DOHH2 (cell line): ENCODE data around the gene C1orf116.

Experiments
- H3F3A ChIP-seq: fragments of 200-600 bp; sonication (generic), shearing (Covaris generic); 2 replicates; pipeline ENCODE4 v1.6.0; 2016; ENCODE audit warnings: antibody characterized with exemption, mild to moderate bottlenecking; ENCODE audit not compliant: control insufficient read depth, insufficient read depth
- H3K27ac ChIP-seq: fragments of 200-600 bp; sonication (generic); 2 replicates; pipeline ENCODE4 v1.5.1; 2014; ENCODE audit warnings: low read depth, mild to moderate bottlenecking, low read length, moderate library complexity
- H3K27me3 ChIP-seq: fragments of 200-600 bp; sonication (generic); 2 replicates; pipeline ENCODE4 v1.6.1; 2014; ENCODE audit warnings: mild to moderate bottlenecking, low read length, mixed read lengths; ENCODE audit not compliant: control insufficient read depth
- H3K36me3 ChIP-seq: fragments of 200-600 bp; sonication (generic); 2 replicates; pipeline ENCODE4 v1.6.1; 2014; ENCODE audit warnings: mild to moderate bottlenecking, low read length, moderate library complexity, mixed read lengths; ENCODE audit not compliant: control insufficient read depth
- H3K4me1 ChIP-seq: fragments of 200-600 bp; sonication (generic); 2 replicates; pipeline ENCODE4 v1.6.1; 2014; ENCODE audit warnings: mild to moderate bottlenecking, low read length, mixed read lengths; ENCODE audit not compliant: control insufficient read depth
- H3K4me2 ChIP-seq: fragments of 200-600 bp; sonication (generic); 2 replicates; pipeline ENCODE4 v1.6.0; 2014; ENCODE audit warnings: mild to moderate bottlenecking, low read length, moderate library complexity
- H3K4me3 ChIP-seq: fragments of 200-600 bp; sonication (generic); 2 replicates; pipeline ENCODE4 v1.5.1; 2014; ENCODE audit warnings: mild to moderate bottlenecking, low read length, mixed read lengths
- H3K79me2 ChIP-seq: fragments of 200-600 bp; sonication (generic); 2 replicates; pipeline ENCODE4 v1.6.1; 2014; ENCODE audit warnings: mild to moderate bottlenecking, low read length, mixed read lengths; ENCODE audit not compliant: control insufficient read depth
- H3K9me2 ChIP-seq: fragments of 200-600 bp; sonication (generic); replicated peaks from 2 replicates; pipeline ENCODE4 v1.6.1; 2014; ENCODE audit warnings: mild to moderate bottlenecking, low read length, mixed read lengths; ENCODE audit not compliant: control insufficient read depth
- H3K9me3 ChIP-seq: fragments of 200-600 bp; sonication (generic); 2 replicates; pipeline ENCODE4 v1.6.1; 2014; ENCODE audit warnings: antibody characterized with exemption, low read length, mixed read lengths; ENCODE audit not compliant: control insufficient read depth, insufficient read depth
- H4K20me1 ChIP-seq: fragments of 200-600 bp; sonication (generic); 2 replicates; pipeline ENCODE4 v1.6.0; 2014; ENCODE audit warnings: low read depth, mild to moderate bottlenecking, antibody characterized with exemption, low read length, moderate library complexity; ENCODE audit not compliant: control insufficient read depth, insufficient read depth
- CTCF ChIP-seq: fragments of 200-600 bp; sonication (generic); IDR thresholded peaks from one replicate; pipeline ENCODE4 v1.5.1; 2014; ENCODE audit warnings: antibody characterized with exemption, mild to moderate bottlenecking, low read depth, low read length; ENCODE audit not compliant: poor library complexity, severe bottlenecking
- EZH2phosphoT487 ChIP-seq: fragments of 200-600 bp; sonication (generic); IDR thresholded peaks from 2 replicates; pipeline ENCODE4 v1.6.1; 2017; ENCODE audit warnings: borderline replicate concordance, mild to moderate bottlenecking, antibody characterized with exemption, low read length, moderate library complexity, mixed read lengths

The C1orf116 gene

GRCh38 chr1:207026104-207026534 lies 6.4 kb downstream of the C1orf116 start:
- H3K4me3 ChIP-seq, result no peak overlapping the region
- no peaks in the 10 kb centered on the region for H3K9me2 ChIP-seq
- H4K20me1 ChIP-seq, result no peaks in the 10 kb centered on the region
- no peak overlapping the region for H3K27ac ChIP-seq
- H3K79me2 ChIP-seq, result no peaks in the 10 kb centered on the region
- no peaks in the 10 kb centered on the region for H3K36me3 ChIP-seq
- H3K9me3 ChIP-seq, result no peaks in the 10 kb centered on the region
- TF ChIP-seq EZH2phosphoT487 (no peak), CTCF (no peak)
- H3K27me3 ChIP-seq, result peaks cover 38% of the 10 kb centered on the region
- no peaks in the 10 kb centered on the region for H3F3A ChIP-seq
- no peaks in the 10 kb centered on the region for H3K4me1 ChIP-seq
- H3K4me2 ChIP-seq, result no peak overlapping the region

- peaks cover 33% of the 10 kb centered on the region for H3K27me3 ChIP-seq
- no peaks in the 10 kb centered on the region for H4K20me1 ChIP-seq
- no peaks in the 10 kb centered on the region for H3K9me2 ChIP-seq
- H3K27ac ChIP-seq, result no peak overlapping the region
- no peaks in the 10 kb centered on the region for H3K79me2 ChIP-seq
- H3K9me3 ChIP-seq, result no peaks in the 10 kb centered on the region
- H3F3A ChIP-seq, result no peaks in the 10 kb centered on the region
- no peaks in the 10 kb centered on the region for H3K36me3 ChIP-seq
- TF ChIP-seq EZH2phosphoT487 (no peak), CTCF (no peak)
- H3K4me2 ChIP-seq, result no peak overlapping the region
- H3K4me3 ChIP-seq, result no peak overlapping the region
- no peaks in the 10 kb centered on the region for H3K4me1 ChIP-seq
Observed at GRCh38 chr1:207025146-207025880, 7.2 kb downstream of the C1orf116 start.

GRCh38 chr1:207024202-207025145 lies 8.1 kb downstream of the C1orf116 start:
- Histone ChIP-seq H3K9me3 (no peaks in the 10 kb centered on the region), H3K79me2 (no peaks in the 10 kb centered on the region), H3K27me3 (peaks cover 30% of the 10 kb centered on the region), H3K4me2 (no peak overlapping the region), H3F3A (no peaks in the 10 kb centered on the region), H3K27ac (no peak overlapping the region), H3K4me3 (no peak overlapping the region), H3K9me2 (no peaks in the 10 kb centered on the region), H3K36me3 (no peaks in the 10 kb centered on the region), H3K4me1 (no peaks in the 10 kb centered on the region), H4K20me1 (no peaks in the 10 kb centered on the region)
- TF ChIP-seq CTCF, result no peak
- TF ChIP-seq EZH2phosphoT487, result no peak
